ENCODE measurements around the gene ZBTB32.
A peak's percentile ranks its signal among the peaks of the same experiment; 100 is the strongest.
"Not testable (repeated sequence)": the region's sequence is repeated elsewhere in the genome, so short reads cannot be mapped to it uniquely, and the experiment has no call there.

The ZBTB32 gene

GRCh38 chr19:35669566-35669965 lies 34.8 kb upstream of the ZBTB32 start:
- Histone ChIP-seq H3K79me2 (ENCODE audit: control insufficient read depth, insufficient read depth, low read length, unreplicated experiment) (no peaks in the 10 kb centered on the region), H2AFZ (ENCODE audit: low read length, unreplicated experiment) (no peak overlapping the region), H3K4me1 (ENCODE audit: control insufficient read depth, insufficient read depth, low read length, unreplicated experiment) (no peaks in the 10 kb centered on the region), H3K27me3 (ENCODE audit: insufficient read depth, low read length) (peaks cover 10% of the 10 kb centered on the region), H3K4me3 (ENCODE audit: low read depth, low read length) (no peak overlapping the region), H3K36me3 (ENCODE audit: insufficient read depth, low read length) (no peaks in the 10 kb centered on the region), H3K27ac (ENCODE audit: low read depth, low read length) (no peak overlapping the region)

- no peaks in the 10 kb centered on the region for H3K79me2 ChIP-seq (ENCODE audit: control insufficient read depth, insufficient read depth, low read length, unreplicated experiment)
- H3K36me3 ChIP-seq (ENCODE audit: insufficient read depth, low read length), result no peaks in the 10 kb centered on the region
- peaks cover 10% of the 10 kb centered on the region for H3K27me3 ChIP-seq (ENCODE audit: insufficient read depth, low read length)
- no peak overlapping the region for H2AFZ ChIP-seq (ENCODE audit: low read length, unreplicated experiment)
- H3K4me1 ChIP-seq (ENCODE audit: control insufficient read depth, insufficient read depth, low read length, unreplicated experiment), result no peaks in the 10 kb centered on the region
- H3K4me3 ChIP-seq (ENCODE audit: low read depth, low read length), result no peak overlapping the region
- H3K27ac ChIP-seq (ENCODE audit: low read depth, low read length), result no peak overlapping the region
These were observed 34.4 kb upstream of the ZBTB32 start for GRCh38 chr19:35669974-35670373.

- no peaks in the 10 kb centered on the region for H3K79me2 ChIP-seq (ENCODE audit: control insufficient read depth, insufficient read depth, low read length, unreplicated experiment)
- H3K4me3 ChIP-seq (ENCODE audit: low read depth, low read length), result no peak overlapping the region
- no peaks in the 10 kb centered on the region for H3K36me3 ChIP-seq (ENCODE audit: insufficient read depth, low read length)
- H3K4me1 ChIP-seq (ENCODE audit: control insufficient read depth, insufficient read depth, low read length, unreplicated experiment), result no peaks in the 10 kb centered on the region
- no peak overlapping the region for H3K27ac ChIP-seq (ENCODE audit: low read depth, low read length)
- H2AFZ ChIP-seq (ENCODE audit: low read length, unreplicated experiment), result no peak overlapping the region
- H3K27me3 ChIP-seq (ENCODE audit: insufficient read depth, low read length), result peaks cover 10% of the 10 kb centered on the region
These were observed 33.7 kb upstream of the ZBTB32 start for GRCh38 chr19:35670686-35671085.

- Histone ChIP-seq H3K79me2 (ENCODE audit: control insufficient read depth, insufficient read depth, low read length, unreplicated experiment) (no peaks in the 10 kb centered on the region), H3K27me3 (ENCODE audit: insufficient read depth, low read length) (peaks cover 10% of the 10 kb centered on the region), H2AFZ (ENCODE audit: low read length, unreplicated experiment) (no peak overlapping the region), H3K27ac (ENCODE audit: low read depth, low read length) (no peak overlapping the region), H3K36me3 (ENCODE audit: insufficient read depth, low read length) (no peaks in the 10 kb centered on the region), H3K4me1 (ENCODE audit: control insufficient read depth, insufficient read depth, low read length, unreplicated experiment) (no peaks in the 10 kb centered on the region), H3K4me3 (ENCODE audit: low read depth, low read length) (no peak overlapping the region)
These were observed 32.5 kb upstream of the ZBTB32 start for GRCh38 chr19:35671818-35672217.

- peak overlapping the region; percentile 75 for H3K4me3 ChIP-seq (ENCODE audit: low read depth, low read length)
- H2AFZ ChIP-seq (ENCODE audit: low read length, unreplicated experiment), result peak overlapping the region; percentile 31
- no peaks in the 10 kb centered on the region for H3K79me2 ChIP-seq (ENCODE audit: control insufficient read depth, insufficient read depth, low read length, unreplicated experiment)
- H3K27me3 ChIP-seq (ENCODE audit: insufficient read depth, low read length), result peaks cover 10% of the 10 kb centered on the region
- no peaks in the 10 kb centered on the region for H3K36me3 ChIP-seq (ENCODE audit: insufficient read depth, low read length)
- no peaks in the 10 kb centered on the region for H3K4me1 ChIP-seq (ENCODE audit: control insufficient read depth, insufficient read depth, low read length, unreplicated experiment)
- no peak overlapping the region for H3K27ac ChIP-seq (ENCODE audit: low read depth, low read length)
These were observed 31.1 kb upstream of the ZBTB32 start for GRCh38 chr19:35673121-35673804.

- no peaks in the 10 kb centered on the region for H3K36me3 ChIP-seq (ENCODE audit: insufficient read depth, low read length)
- H3K79me2 ChIP-seq (ENCODE audit: control insufficient read depth, insufficient read depth, low read length, unreplicated experiment), result no peaks in the 10 kb centered on the region
- H3K4me1 ChIP-seq (ENCODE audit: control insufficient read depth, insufficient read depth, low read length, unreplicated experiment), result no peaks in the 10 kb centered on the region
- no peak overlapping the region for H3K27ac ChIP-seq (ENCODE audit: low read depth, low read length)
- no peaks in the 10 kb centered on the region; the same call in 1 of the 2 replicates for H3K27me3 ChIP-seq (ENCODE audit: insufficient read depth, low read length)
- H2AFZ ChIP-seq (ENCODE audit: low read length, unreplicated experiment), result no peak overlapping the region
- H3K4me3 ChIP-seq (ENCODE audit: low read depth, low read length), result no peak overlapping the region
These were observed 28.7 kb upstream of the ZBTB32 start for GRCh38 chr19:35675589-35676140.

- H3K4me1 ChIP-seq (ENCODE audit: control insufficient read depth, insufficient read depth, low read length, unreplicated experiment), result no peaks in the 10 kb centered on the region
- no peaks in the 10 kb centered on the region for H3K27me3 ChIP-seq (ENCODE audit: insufficient read depth, low read length)
- H3K27ac ChIP-seq (ENCODE audit: low read depth, low read length), result no peak overlapping the region
- H3K4me3 ChIP-seq (ENCODE audit: low read depth, low read length), result no peak overlapping the region
- H2AFZ ChIP-seq (ENCODE audit: low read length, unreplicated experiment), result no peak overlapping the region
- H3K79me2 ChIP-seq (ENCODE audit: control insufficient read depth, insufficient read depth, low read length, unreplicated experiment), result no peaks in the 10 kb centered on the region
- H3K36me3 ChIP-seq (ENCODE audit: insufficient read depth, low read length), result no peaks in the 10 kb centered on the region
These were observed 14.5 kb upstream of the ZBTB32 start for GRCh38 chr19:35689836-35690235.

GRCh38 chr19:35691106-35691505 lies 13.3 kb upstream of the ZBTB32 start:
- H3K79me2 ChIP-seq (ENCODE audit: control insufficient read depth, insufficient read depth, low read length, unreplicated experiment); H3K27ac ChIP-seq (ENCODE audit: low read depth, low read length); H3K36me3 ChIP-seq (ENCODE audit: insufficient read depth, low read length); H2AFZ ChIP-seq (ENCODE audit: low read length, unreplicated experiment); H3K27me3 ChIP-seq (ENCODE audit: insufficient read depth, low read length); H3K4me3 ChIP-seq (ENCODE audit: low read depth, low read length); H3K4me1 ChIP-seq (ENCODE audit: control insufficient read depth, insufficient read depth, low read length, unreplicated experiment): not testable (repeated sequence)

- Histone ChIP-seq H3K79me2 (ENCODE audit: control insufficient read depth, insufficient read depth, low read length, unreplicated experiment) (no peaks in the 10 kb centered on the region), H3K4me1 (ENCODE audit: control insufficient read depth, insufficient read depth, low read length, unreplicated experiment) (no peaks in the 10 kb centered on the region), H3K27ac (ENCODE audit: low read depth, low read length) (no peak overlapping the region), H3K4me3 (ENCODE audit: low read depth, low read length) (no peak overlapping the region), H3K36me3 (ENCODE audit: insufficient read depth, low read length) (no peaks in the 10 kb centered on the region), H2AFZ (ENCODE audit: low read length, unreplicated experiment) (no peak overlapping the region), H3K27me3 (ENCODE audit: insufficient read depth, low read length) (no peaks in the 10 kb centered on the region)
These were observed 12.3 kb upstream of the ZBTB32 start for GRCh38 chr19:35692010-35692409.

GRCh38 chr19:35693422-35693821 lies 10.9 kb upstream of the ZBTB32 start:
- no peaks in the 10 kb centered on the region for H3K36me3 ChIP-seq (ENCODE audit: insufficient read depth, low read length)
- H3K27ac ChIP-seq (ENCODE audit: low read depth, low read length), result no peak overlapping the region
- H3K27me3 ChIP-seq (ENCODE audit: insufficient read depth, low read length), result no peaks in the 10 kb centered on the region
- H3K79me2 ChIP-seq (ENCODE audit: control insufficient read depth, insufficient read depth, low read length, unreplicated experiment), result no peaks in the 10 kb centered on the region
- no peak overlapping the region for H2AFZ ChIP-seq (ENCODE audit: low read length, unreplicated experiment)
- H3K4me3 ChIP-seq (ENCODE audit: low read depth, low read length), result no peak overlapping the region
- H3K4me1 ChIP-seq (ENCODE audit: control insufficient read depth, insufficient read depth, low read length, unreplicated experiment), result no peaks in the 10 kb centered on the region

GRCh38 chr19:35693835-35694599 lies 10.3 kb upstream of the ZBTB32 start:
- H3K4me1 ChIP-seq (ENCODE audit: control insufficient read depth, insufficient read depth, low read length, unreplicated experiment), result no peaks in the 10 kb centered on the region
- H2AFZ ChIP-seq (ENCODE audit: low read length, unreplicated experiment), result no peak overlapping the region
- H3K27ac ChIP-seq (ENCODE audit: low read depth, low read length), result no peak overlapping the region
- H3K4me3 ChIP-seq (ENCODE audit: low read depth, low read length), result no peak overlapping the region
- no peaks in the 10 kb centered on the region for H3K27me3 ChIP-seq (ENCODE audit: insufficient read depth, low read length)
- H3K79me2 ChIP-seq (ENCODE audit: control insufficient read depth, insufficient read depth, low read length, unreplicated experiment), result no peaks in the 10 kb centered on the region
- no peaks in the 10 kb centered on the region for H3K36me3 ChIP-seq (ENCODE audit: insufficient read depth, low read length)
